ENCODE data around the gene PFDN1.
A peak's percentile ranks its signal among the peaks of the same experiment; 100 is the strongest.
"Not testable (repeated sequence)": the region's sequence is repeated elsewhere in the genome, so short reads cannot be mapped to it uniquely, and the experiment has no call there.

PFDN1 gene, protein sequence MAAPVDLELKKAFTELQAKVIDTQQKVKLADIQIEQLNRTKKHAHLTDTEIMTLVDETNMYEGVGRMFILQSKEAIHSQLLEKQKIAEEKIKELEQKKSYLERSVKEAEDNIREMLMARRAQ

DNA sequence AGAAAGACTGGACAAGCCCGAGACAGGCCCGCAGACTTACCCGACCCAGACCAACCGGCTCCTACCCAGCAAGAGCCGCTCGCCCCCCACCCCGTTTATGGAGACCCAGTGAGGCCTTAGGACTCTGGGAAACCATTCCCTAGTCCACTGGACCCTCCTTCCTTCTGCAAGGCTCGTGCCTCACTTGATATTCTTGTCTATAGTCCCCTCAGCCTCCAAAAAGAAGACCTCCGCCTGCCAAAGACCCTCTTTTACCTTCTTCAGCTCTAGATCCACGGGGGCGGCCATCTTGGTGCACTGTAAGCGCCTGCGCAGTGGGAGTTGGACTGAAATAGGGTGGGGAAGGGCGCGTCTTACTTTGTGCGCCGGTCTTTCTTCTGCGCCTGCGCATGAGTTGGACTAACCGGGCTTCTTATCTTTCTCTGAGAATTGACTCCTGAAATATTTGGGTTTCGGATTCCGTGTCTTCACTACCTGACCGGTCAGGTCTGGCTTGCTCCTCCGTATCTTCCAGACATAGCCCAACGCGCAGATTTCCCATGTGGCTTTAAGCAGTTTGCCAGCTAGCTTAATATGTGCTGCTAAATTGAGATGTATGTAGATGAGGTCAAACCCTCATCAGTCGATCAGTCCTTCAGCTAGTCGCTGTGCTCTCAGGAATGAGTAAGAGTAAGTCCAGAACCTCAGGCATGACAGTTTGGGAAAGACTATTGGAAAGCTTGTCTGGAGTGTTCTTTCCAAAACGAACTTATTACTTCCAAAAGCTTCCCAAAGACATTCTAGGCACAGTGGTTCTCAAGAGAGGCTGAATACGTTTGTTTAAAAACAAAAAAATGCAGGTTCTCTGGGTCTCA is at the start of gene PFDN1:
PFDN1 (minus strand) TSS at position 316 of the 854 bp plus-strand sequence; CDS start at position 288, 28 bp downstream.
- DNase-seq = peak; percentile 64 to 97 (median 87)

DNA sequence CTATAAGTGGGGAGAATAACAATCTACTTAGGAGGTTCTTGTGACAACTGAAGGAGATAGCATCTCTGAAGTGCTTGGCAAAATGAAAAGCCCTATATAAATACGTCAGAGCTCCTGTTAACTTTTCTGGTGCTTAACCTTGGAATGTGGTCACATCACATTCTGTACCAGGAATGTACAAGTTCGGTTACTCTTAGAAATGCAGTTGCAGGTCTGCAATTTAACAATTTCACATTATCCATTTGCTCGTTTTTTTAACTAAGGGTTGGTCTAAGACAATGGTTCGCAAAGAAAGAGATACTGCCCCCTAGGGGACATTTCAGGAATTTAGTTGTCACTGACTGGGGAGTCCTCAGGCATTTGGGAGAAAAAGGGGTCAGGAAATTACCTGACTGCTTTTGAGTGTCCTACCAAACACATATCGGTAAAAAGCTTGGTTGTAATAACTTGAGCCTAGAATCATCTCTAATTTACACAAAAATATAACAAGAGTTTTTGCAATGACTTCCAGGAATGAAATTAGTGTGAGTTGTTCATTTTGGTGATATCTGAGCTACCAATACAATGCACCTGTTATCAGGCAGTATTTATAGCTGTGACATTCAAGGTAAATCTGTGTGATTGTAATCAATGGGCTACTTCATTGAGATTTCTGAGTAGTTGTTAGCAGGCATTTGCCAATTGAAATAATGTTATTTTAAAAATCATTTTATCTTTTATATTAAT is 48.9 kb upstream of the PFDN1 start:
- DNase-seq = peak in 20 of 56 donors; percentile 4 to 77 (median 20)

DNA sequence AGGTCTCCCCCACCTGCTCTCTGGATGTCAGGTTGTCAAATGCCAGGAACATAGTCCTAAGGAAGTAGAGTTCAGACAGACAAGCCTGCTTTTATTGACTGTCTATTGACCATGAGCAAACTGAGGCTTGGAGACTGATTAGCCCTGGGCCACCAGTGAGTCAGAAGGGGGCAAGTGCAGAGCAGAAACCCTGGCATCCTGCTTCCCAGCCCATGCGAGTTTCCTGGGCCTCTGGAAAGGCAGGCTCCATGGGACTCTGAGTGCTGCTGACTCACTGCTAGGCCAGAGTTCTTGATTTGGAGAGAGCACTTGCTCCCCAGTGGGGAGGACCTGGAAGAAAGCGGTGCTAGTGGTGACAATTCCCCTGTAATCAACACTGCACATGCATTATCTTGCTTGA is 46.3 kb upstream of the PFDN1 start:
- no peak for DNase-seq

DNA sequence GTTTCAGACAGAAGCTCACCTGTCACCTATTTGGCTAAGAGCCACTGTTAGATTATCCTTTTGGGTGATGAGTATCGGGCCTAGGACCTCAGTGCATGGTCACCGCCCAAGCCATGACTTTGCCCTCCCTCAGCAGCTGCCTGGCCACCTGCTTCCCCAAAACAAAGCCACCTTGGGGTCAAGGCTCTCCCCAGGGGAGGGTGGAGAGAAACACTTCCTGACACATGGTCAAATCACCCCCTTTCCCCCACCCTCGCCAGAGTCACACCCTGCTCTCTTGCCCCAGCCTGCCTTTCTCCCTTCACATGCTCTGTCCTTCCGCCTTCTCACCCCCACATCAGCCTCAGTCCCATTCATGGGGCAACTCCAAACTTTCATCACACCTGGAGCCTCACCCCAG is 45.2 kb upstream of the PFDN1 start:
- no peak for DNase-seq

DNA sequence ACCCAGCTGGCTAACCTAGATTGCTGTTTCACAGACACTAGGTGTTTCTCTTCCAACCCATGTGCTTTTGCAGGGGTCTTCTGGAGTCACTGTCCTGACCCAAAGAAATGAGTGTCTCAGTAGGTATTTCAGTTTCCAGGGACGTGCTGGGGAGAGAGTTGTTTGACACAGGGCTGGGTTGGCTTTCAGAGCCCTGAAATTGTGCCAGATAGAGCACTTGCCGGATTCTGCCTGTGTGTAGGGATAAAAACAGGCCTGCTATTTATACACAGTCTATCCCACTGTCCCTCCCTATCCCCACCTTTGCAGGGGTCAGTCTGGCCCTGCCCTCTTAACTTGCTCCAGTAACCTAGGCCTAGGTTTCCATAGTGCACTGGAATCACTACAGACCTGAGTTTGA is 44.5 kb upstream of the PFDN1 start:
- DNase-seq = no peak

DNA sequence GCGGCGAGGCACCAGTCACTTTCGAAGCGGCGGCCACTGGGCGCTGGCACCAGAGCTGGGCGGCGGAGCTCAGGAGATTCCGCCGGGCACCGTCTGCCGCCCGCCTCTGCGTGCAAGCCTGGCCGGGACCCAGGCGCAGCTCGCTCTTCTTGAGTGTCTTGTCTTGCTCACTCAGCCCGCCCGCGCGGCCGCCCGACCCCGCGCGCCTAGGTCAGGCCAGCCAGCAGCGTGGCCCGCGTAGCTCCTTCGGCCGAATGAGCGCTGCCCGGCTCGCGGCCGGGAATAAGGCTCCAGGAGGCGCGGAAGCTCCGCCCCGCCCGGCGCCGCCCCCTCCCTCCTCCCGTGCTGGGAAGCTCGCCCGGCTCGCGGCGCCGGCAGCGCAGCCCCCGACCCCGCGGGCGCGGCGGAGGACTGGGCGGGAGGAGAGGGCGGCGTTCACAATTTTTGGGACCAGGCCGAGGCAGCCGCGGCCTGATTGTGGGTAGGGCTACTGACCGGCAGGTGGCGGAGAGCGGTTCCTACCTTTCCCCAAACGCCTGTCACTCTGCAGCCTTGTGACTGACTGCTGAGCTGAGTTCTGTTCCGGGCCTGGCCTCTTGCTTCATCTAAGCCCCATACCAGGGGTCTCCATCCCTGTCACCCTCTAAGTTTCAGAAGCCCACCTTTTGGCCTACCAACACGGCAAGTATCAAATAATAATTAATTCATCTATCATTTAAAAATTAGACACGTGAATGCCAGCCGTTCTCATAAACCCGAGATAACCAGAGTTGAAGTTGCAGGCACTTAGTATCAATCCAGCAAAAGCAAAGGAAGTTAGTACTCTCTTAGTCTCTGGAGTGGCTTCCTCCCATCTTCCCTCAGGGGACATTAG is 43.7 kb upstream of the PFDN1 start, which contains the start of gene HBEGF:
HBEGF (minus strand) TSS at position 256 of the 874 bp plus-strand sequence. CDS start 275 bp downstream, outside the sequence.
- DNase-seq = peak in 54 of 56 donors; percentile 17 to 89 (median 72)

DNA sequence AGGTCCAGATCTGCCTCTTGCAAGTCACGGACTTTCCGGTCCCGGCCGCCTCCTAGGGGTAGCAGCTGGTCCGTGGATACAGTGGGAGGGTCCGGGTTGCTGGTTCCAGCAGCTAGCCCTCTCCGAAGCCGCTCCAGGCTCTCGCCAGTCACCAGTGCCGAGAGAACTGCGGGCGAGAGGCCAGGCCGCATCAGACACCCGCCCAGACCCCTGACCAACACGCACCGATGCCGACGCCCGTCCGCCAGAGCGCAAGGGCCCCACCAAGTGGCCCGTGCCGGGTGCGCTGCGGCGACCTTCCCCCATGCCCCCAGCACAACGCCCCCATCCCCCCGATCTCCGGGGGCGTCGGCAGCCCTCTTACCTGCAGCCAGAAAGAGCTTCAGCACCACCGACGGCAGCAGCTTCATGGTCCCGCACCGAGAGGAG is 43.0 kb upstream of the PFDN1 start:
- DNase-seq = peak in 47 of 56 donors; percentile 18 to 83 (median 59)

DNA sequence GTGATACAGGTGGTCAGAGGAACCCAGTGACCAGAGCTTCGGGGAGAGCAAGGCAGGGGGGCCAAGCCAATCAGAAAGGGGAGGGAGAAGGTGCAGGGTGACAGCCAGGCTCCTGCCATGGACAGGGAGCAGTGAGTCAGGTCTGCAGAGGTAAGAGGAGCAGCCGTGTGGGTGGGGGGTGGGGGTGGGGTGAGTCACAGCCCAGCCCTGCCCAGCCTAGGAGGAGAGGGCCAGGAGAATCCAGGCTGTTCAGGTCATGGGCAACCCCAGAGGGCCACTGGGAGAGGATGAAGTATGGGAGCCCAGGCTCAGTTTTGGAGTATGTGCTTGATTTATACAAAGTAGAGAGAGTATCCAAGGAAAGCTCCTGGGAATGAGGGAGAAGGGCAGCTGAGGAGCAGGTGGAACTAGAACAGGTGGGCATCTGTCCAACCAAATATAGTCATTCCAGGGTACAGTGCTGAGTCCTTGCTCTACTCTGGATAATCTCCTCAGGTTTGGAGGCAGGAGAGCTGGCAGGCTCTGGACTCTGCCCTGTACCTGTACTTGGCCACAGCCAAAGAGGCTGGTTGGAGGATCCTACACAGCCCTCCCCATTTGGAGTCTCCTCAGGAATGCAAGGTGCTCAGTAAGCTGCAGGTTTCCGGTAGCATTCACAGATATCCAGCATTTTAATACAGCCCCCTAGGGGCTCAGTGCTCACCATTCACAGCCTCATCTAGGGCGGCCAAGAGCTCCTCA is 42.0 kb upstream of the PFDN1 start:
- peak in 1 of 56 donors; percentile 8 for DNase-seq

DNA sequence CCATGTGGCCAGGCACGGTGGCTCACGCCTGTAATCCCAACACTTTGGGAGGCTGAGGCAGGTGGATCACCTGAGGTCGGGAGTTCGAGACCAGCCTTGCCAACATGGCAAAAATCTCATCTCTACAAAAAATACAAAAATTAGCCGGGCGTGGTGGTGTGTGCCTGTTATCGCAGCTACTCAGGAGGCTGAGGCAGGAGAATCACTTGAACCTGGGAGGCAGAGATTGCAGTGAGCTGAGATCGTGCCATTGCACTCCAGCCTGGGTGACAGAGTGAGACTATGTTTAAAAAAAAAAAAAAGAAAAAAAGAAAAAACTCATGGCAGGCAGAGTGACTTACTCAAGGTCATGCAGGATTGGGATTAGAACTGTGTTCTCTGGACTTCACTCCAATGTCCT is 40.9 kb upstream of the PFDN1 start:
- DNase-seq = not testable (repeated sequence)

DNA sequence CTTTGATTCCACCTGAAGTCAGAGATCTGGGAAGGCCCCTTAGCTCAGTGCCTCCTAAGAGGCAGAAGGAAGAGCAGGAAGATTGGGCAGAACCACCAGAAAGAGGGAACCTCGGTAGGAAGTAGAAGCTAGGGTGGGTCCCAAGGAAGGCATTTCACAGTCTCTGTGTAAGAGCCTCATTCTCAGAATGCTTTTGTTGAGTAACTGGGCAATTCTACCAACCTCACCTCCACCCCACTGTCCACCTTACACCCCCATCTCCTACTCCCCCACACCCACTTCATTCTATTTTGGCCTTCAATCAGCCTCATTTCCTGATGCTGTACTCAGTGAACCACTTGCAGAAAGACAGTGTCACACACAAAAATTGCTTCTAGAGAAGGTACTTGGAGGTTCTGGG is 40.0 kb upstream of the PFDN1 start:
- no peak for DNase-seq

DNA sequence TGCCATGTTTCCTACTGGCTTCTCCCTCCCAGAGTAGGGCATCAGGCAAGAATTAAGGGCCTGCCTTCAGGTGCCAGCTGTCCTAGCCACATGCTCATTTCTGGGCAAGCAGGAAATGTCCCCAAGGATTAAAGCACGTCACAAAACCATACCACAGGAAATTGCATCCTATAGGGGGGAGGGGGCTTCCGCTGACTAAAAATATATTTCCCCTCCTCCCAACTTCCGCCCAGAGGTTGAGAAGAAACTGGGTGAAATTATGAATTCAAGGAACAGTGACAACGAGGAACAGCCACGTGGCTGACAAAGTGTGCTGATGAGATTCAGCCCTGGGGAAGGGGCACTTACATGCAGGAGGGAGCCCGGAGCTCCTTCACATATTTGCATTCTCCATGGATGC is 39.4 kb upstream of the PFDN1 start:
- DNase-seq = no peak

DNA sequence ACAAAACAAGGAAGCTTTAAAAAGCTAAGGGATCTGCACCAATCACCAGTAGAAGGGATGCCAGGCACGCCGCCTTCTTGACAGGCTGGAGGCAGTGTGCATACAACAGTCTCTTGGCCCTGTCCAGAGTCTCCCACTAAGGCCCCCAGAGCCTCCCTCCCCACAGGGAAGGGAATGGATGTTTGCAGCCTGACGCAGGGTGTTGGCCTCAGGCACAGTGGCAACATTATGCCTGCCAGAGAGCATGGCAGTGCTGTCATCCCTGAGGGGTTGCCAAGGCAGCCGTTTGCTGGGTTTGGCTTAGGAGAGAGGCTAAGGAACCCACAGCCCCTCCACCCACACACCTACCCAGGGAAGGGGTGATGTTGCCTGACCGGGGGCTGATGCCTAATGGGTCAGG is 38.7 kb upstream of the PFDN1 start:
- DNase-seq = peak in 52 of 56 donors; percentile 14 to 91 (median 68)

DNA sequence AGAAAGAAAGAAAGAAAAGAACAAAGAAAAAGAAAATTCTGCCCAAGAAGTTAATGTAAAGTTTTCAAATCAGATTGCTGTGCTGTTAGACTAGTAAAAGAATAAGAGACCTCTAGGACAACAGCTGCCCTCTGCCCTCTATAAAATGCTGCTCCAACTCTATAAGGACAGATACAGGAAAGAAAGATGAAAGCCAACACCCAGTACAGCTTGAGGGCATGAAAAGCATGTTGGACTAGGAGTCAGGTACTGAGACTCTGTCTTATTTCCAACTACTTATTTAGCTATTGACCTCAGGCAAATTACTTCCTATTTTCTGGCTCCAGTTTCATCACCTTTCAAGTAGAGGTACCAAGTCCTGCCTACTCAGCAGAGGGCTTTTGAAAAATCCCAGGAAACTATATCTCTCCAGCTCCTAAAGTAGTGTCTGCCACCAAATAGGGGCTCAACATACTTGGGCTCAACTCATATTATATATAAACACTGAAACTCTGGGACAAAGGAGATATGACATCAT is 37.8 kb upstream of the PFDN1 start:
- no peak for DNase-seq

DNA sequence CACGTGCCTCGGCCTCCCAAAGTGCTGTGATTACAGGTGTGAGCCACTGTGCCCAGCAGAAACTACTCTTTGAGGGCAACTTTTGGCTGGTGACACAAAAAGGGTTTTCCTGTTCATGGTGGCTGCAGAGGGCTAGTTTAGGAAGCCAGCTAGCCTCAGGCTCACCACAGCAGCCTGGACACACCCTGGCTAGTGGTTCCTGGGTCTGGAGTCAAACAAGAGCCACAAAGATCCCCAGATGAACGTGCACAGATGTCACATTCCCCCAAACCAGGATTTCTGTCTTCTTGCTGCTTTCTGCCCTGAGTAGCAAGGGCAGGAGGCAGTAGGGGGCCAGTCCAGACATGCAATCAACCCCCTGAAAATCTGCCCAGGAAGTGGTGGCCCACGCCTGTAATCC is 36.7 kb upstream of the PFDN1 start:
- no peak for DNase-seq

DNA sequence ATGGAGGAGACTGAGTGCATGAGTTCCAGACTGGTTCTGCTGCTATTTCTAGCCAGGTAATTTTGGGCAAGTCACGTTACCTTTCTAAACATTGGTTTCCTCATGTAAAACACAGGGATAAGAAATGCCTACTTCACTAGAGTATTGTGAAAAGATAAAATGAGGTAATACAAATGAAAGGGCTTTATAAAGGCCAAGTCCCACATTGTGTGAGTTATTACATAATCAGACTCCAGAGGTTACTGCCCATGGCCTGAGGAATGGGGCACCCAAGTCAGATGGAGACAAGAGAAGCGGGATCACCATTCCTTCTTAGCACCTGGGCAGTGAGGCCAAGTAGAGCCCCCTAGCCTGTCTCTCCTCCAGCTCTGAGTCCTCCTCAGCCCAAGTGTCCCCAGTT is 36.0 kb upstream of the PFDN1 start:
- DNase-seq = no peak

DNA sequence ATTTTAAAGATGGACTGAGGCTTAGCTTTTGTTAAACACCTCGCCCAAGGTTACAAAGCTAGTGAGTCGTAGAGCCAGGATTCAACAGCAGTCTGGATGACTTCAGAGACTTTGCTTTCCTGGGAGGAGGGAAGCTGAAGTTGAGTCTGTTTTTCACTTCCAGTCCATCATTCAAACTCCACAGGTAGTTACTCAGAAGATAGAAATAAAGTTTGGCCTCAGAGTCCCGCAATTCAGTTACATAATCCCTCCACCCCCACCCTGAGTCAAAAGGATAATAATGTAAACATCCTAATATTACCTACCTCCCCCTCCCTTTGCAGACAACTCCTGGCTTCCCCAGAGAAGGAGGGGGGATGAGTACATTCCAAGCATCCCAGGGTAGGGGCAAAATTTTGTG is 35.4 kb upstream of the PFDN1 start:
- no peak for DNase-seq

DNA sequence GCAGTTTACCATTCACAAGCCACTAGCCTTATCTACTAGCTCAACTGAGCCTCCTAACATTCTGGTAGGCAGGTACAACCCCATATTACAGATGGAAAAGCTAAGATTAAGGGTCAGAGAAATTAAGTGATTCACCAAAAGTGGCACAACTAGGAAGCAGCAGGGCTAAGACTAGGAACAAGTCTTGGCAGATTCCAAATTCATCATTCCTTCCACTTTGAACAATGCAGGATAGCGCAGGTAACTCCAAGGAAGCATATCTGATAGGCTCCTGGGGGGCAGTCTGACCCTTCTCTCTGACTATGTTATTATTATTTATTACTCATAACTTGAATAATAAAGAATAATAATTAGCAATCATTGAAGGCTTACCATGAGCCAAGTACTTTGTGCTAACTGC is 35.0 kb upstream of the PFDN1 start:
- no peak for DNase-seq

DNA sequence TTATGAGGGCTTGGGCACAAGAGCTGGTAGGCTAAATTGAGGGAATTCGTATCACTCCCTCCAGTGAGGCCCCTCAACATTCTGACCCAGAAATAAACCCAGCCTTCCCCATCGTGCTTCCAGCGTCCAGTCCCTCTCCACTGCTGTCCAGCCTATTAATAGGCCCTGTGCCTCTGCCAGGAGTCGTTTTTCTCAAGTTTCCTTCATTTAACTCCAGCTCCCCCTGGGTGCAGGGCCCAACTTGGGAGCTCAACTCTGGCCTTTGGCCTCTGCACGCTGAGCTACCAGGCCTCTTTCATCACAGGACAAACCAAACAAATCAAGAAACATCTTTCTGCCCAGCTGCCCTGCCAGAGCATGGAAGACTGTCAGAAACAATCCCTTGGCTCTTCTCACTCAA is 33.5 kb upstream of the PFDN1 start:
- peak in 3 of 56 donors; percentile 13 to 25 (median 15) for DNase-seq

DNA sequence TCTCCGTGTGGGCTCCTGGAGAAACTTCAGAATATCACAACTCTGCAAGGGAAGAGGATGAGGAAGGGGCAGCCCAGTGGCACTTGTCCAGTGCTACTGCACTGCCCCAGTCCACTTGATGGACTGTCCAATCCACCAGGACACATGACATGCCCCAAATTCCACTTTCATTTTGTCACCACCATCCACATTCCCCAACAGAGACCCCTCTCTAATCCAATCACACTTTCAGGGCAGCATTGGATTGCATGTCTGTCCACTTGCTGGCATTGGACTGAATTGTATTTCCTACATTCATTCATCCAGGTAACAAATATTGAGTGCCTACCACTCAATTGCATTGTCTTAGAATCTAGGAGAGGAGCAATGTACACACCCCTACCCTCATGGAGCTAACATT is 28.7 kb upstream of the PFDN1 start:
- no peak for DNase-seq
